GM12878 (cell line): Measurements from ENCODE around the gene AIFM1. TPM values are rescaled to one million over a fixed set of nuclear protein-coding genes. Genes with fewer than 3 reads are reported as not detected.

Source experiments
- CBX5 ChIP-seq: sonication (generic); IDR thresholded peaks from 2 replicates; pipeline ENCODE4 v1.6.1; 2016; ENCODE audit warnings: low read depth, moderate library complexity, mild to moderate bottlenecking, inconsistent platforms
- HDGF ChIP-seq: fragments of 450-650 bp; IDR thresholded peaks from 2 replicates; pipeline ENCODE4 v1.6.1; 2016; ENCODE audit warnings: antibody characterized with exemption
- MTA3 ChIP-seq: IDR thresholded peaks from 2 replicates; pipeline ENCODE4 v1.6.1; 2012; ENCODE audit warnings: low read length, inconsistent platforms, borderline replicate concordance
- NR2F1 ChIP-seq: fragments of 450-650 bp; conservative IDR thresholded peaks from 2 replicates; pipeline ENCODE4 v1.6.1; 2017; ENCODE audit warnings: mild to moderate bottlenecking
- RAD21 ChIP-seq: IDR thresholded peaks from 2 replicates; pipeline ENCODE4 v1.6.1; 2011; ENCODE audit warnings: mild to moderate bottlenecking, low read depth, low read length, moderate library complexity; ENCODE audit not compliant: insufficient read depth
- TBL1XR1 ChIP-seq: IDR thresholded peaks from 2 replicates; pipeline ENCODE4 v1.6.1; 2012; ENCODE audit warnings: low read depth, low read length, improper control_type of control experiment
- ZNF384 ChIP-seq: IDR thresholded peaks from 2 replicates; pipeline ENCODE4 v1.6.1; 2012; ENCODE audit warnings: low read depth, mild to moderate bottlenecking, low read length, improper control_type of control experiment, borderline replicate concordance
- ZSCAN29 ChIP-seq: fragments of 450-650 bp; IDR thresholded peaks from 2 replicates; pipeline ENCODE4 v1.6.1; 2017; ENCODE audit warnings: mild to moderate bottlenecking, moderate library complexity
- polyA plus RNA-seq, 11 experiments: library from polyadenylated mRNA; depleted of rRNA in 4 of 11; unstranded in 6 of 11; stranded (reverse) in 5 of 11; fragments of >200 nt; fragmentation: Nextera tagmentation in 4 of 11; fragmentation: Illumina TruSeq in 1 of 11; extraction: Ambion mirVana in 4 of 11; extraction: Trizol in 1 of 11; gene quantifications; 1 replicate in 1 of 11; 2 replicates in 10 of 11; pipeline versions ENCODE4 v1.2.1 to v1.2.3, GENCODE V29; 2011 to 2016; ENCODE audit warnings: inconsistent platforms in 2 of 11, missing spikeins in 2 of 11, low read depth in 1 of 11
- total RNA-seq, 4 experiments: library from RNA; depleted of rRNA in 3 of 4; stranded (reverse); fragments of >200 nt in 3 of 4; fragmentation: Illumina TruSeq in 1 of 4; extraction: Trizol in 1 of 4; gene quantifications; 2 replicates each; pipeline versions ENCODE4 v1.2.1 to v1.2.3, GENCODE V29; 2013 to 2021
- TF ChIP-seq, protein P1 (sequence below): fragments of 450-650 bp; IDR thresholded peaks from 2 replicates; pipeline ENCODE4 v1.6.1; 2014; ENCODE audit warnings: mild to moderate bottlenecking
- TF ChIP-seq, protein P2 (sequence below): IDR thresholded peaks from 2 replicates; pipeline ENCODE4 v1.6.1; 2011; ENCODE audit warnings: borderline replicate concordance, low read depth, mild to moderate bottlenecking, moderate library complexity, low read length; ENCODE audit not compliant: insufficient read depth, poor library complexity, severe bottlenecking
- TF ChIP-seq, protein P3 (sequence below), 3 experiments: IDR thresholded peaks in 2 of 3; conservative IDR thresholded peaks in 1 of 3; 2 replicates each; pipeline ENCODE4 v1.5.1; 2011; ENCODE audit warnings: low read depth in 3 of 3, low read length in 3 of 3, mild to moderate bottlenecking in 3 of 3, control low read depth in 2 of 3, moderate library complexity in 2 of 3, inconsistent platforms in 1 of 3, mixed read lengths in 1 of 3; ENCODE audit not compliant: control insufficient read depth in 2 of 3, insufficient read depth in 1 of 3; ENCODE audit errors: extremely low read depth in 1 of 3
- TF ChIP-seq, protein P4 (sequence below): IDR thresholded peaks from 2 replicates; pipeline ENCODE4 v1.6.1; 2012; ENCODE audit warnings: low read depth, low read length, improper control_type of control experiment
- TF ChIP-seq, protein P5 (sequence below): fragments of 450-650 bp; IDR thresholded peaks from 2 replicates; pipeline ENCODE4 v1.6.1; 2017; ENCODE audit warnings: mild to moderate bottlenecking, low read depth, inconsistent platforms; ENCODE audit not compliant: poor library complexity, severe bottlenecking
- TF ChIP-seq, protein P6 (sequence below): fragments of 450-650 bp; formaldehyde crosslinking; IDR thresholded peaks from 2 replicates; pipeline ENCODE4 v1.4.0; 2020; ENCODE audit warnings: mild to moderate bottlenecking, moderate library complexity
- TF ChIP-seq, protein P7 (sequence below): IDR thresholded peaks from 2 replicates; pipeline ENCODE4 v1.6.1; 2012; ENCODE audit warnings: low read length, inconsistent platforms

The AIFM1 gene
- total and polyA plus RNA-seq, 10 of the 15 experiments (the other 5 are each of a cell fraction or from before 2014, with no cell fraction given) = 44.2 to 121 (median 80.0) TPM

DNA sequence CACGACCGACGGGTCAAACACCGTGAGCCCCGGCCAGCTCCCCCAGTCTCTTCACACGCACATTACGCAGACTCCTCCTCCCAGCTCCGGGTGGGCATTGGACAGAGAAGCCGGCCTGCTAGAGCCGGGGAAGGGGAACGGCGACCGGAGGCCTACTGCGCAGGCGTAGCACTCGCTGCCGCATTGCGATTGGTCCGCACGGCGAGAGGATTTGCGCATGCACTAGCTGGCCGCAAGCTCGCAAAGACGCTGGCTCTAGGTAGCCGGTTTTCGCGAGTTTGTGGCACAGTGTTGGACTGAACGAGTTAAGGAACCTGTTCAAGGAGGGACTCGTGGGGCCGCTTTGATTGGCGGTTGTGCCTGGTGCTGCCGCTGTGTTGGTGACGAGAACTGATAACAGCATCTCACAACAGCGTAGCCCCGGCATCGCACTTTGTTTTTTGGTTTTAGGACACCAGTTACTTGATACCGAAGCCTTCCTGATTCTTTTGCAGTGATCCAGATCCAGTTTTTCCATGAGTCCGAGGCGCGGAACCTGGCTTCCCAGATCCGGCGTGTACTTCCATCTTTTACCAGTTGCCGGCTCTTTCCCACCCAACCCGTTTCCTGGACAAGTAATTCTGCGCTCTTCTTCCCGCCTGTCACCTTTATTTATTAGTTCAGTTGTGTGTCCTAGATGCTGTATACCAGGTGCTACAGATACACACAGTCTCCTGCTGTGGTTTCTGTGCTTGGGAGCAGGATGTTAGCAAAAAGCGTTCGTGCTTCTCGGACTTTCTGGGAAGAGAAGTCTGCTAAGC is at the start of gene AIFM1 (continued):
- TF ChIP-seq, protein P1, sequence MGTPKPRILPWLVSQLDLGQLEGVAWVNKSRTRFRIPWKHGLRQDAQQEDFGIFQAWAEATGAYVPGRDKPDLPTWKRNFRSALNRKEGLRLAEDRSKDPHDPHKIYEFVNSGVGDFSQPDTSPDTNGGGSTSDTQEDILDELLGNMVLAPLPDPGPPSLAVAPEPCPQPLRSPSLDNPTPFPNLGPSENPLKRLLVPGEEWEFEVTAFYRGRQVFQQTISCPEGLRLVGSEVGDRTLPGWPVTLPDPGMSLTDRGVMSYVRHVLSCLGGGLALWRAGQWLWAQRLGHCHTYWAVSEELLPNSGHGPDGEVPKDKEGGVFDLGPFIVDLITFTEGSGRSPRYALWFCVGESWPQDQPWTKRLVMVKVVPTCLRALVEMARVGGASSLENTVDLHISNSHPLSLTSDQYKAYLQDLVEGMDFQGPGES = no peak
- TF ChIP-seq ZNF384 (no peak), NR2F1 (no peak), TBL1XR1 (no peak), HDGF (no peak), RAD21 (no peak), CBX5 (0 out of 2 replicates have a peak, but pooled peaks have one; percentile 70), ZSCAN29 (peak; percentile 94), MTA3 (no peak)
- TF ChIP-seq, protein P2, sequence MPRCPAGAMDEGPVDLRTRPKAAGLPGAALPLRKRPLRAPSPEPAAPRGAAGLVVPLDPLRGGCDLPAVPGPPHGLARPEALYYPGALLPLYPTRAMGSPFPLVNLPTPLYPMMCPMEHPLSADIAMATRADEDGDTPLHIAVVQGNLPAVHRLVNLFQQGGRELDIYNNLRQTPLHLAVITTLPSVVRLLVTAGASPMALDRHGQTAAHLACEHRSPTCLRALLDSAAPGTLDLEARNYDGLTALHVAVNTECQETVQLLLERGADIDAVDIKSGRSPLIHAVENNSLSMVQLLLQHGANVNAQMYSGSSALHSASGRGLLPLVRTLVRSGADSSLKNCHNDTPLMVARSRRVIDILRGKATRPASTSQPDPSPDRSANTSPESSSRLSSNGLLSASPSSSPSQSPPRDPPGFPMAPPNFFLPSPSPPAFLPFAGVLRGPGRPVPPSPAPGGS = no peak
- TF ChIP-seq, protein P3, sequence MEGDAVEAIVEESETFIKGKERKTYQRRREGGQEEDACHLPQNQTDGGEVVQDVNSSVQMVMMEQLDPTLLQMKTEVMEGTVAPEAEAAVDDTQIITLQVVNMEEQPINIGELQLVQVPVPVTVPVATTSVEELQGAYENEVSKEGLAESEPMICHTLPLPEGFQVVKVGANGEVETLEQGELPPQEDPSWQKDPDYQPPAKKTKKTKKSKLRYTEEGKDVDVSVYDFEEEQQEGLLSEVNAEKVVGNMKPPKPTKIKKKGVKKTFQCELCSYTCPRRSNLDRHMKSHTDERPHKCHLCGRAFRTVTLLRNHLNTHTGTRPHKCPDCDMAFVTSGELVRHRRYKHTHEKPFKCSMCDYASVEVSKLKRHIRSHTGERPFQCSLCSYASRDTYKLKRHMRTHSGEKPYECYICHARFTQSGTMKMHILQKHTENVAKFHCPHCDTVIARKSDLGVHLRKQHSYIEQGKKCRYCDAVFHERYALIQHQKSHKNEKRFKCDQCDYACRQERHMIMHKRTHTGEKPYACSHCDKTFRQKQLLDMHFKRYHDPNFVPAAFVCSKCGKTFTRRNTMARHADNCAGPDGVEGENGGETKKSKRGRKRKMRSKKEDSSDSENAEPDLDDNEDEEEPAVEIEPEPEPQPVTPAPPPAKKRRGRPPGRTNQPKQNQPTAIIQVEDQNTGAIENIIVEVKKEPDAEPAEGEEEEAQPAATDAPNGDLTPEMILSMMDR (IDR thresholded peaks at IDR 0.05 in 2 of 3, conservative IDR thresholded peaks at IDR 0.05 in 1 of 3; ENCODE audit: control insufficient read depth in 2 of 3, extremely low read depth in 1 of 3, insufficient read depth in 1 of 3, low read depth in 3 of 3, low read length in 3 of 3) = no peak
- TF ChIP-seq, protein P4, sequence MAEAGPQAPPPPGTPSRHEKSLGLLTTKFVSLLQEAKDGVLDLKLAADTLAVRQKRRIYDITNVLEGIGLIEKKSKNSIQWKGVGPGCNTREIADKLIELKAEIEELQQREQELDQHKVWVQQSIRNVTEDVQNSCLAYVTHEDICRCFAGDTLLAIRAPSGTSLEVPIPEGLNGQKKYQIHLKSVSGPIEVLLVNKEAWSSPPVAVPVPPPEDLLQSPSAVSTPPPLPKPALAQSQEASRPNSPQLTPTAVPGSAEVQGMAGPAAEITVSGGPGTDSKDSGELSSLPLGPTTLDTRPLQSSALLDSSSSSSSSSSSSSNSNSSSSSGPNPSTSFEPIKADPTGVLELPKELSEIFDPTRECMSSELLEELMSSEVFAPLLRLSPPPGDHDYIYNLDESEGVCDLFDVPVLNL = no peak
- TF ChIP-seq, protein P5, sequence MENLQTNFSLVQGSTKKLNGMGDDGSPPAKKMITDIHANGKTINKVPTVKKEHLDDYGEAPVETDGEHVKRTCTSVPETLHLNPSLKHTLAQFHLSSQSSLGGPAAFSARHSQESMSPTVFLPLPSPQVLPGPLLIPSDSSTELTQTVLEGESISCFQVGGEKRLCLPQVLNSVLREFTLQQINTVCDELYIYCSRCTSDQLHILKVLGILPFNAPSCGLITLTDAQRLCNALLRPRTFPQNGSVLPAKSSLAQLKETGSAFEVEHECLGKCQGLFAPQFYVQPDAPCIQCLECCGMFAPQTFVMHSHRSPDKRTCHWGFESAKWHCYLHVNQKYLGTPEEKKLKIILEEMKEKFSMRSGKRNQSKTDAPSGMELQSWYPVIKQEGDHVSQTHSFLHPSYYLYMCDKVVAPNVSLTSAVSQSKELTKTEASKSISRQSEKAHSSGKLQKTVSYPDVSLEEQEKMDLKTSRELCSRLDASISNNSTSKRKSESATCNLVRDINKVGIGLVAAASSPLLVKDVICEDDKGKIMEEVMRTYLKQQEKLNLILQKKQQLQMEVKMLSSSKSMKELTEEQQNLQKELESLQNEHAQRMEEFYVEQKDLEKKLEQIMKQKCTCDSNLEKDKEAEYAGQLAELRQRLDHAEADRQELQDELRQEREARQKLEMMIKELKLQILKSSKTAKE = no peak
- TF ChIP-seq, protein P6, sequence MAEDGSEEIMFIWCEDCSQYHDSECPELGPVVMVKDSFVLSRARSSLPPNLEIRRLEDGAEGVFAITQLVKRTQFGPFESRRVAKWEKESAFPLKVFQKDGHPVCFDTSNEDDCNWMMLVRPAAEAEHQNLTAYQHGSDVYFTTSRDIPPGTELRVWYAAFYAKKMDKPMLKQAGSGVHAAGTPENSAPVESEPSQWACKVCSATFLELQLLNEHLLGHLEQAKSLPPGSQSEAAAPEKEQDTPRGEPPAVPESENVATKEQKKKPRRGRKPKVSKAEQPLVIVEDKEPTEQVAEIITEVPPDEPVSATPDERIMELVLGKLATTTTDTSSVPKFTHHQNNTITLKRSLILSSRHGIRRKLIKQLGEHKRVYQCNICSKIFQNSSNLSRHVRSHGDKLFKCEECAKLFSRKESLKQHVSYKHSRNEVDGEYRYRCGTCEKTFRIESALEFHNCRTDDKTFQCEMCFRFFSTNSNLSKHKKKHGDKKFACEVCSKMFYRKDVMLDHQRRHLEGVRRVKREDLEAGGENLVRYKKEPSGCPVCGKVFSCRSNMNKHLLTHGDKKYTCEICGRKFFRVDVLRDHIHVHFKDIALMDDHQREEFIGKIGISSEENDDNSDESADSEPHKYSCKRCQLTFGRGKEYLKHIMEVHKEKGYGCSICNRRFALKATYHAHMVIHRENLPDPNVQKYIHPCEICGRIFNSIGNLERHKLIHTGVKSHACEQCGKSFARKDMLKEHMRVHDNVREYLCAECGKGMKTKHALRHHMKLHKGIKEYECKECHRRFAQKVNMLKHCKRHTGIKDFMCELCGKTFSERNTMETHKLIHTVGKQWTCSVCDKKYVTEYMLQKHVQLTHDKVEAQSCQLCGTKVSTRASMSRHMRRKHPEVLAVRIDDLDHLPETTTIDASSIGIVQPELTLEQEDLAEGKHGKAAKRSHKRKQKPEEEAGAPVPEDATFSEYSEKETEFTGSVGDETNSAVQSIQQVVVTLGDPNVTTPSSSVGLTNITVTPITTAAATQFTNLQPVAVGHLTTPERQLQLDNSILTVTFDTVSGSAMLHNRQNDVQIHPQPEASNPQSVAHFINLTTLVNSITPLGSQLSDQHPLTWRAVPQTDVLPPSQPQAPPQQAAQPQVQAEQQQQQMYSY = no peak
- TF ChIP-seq, protein P7, sequence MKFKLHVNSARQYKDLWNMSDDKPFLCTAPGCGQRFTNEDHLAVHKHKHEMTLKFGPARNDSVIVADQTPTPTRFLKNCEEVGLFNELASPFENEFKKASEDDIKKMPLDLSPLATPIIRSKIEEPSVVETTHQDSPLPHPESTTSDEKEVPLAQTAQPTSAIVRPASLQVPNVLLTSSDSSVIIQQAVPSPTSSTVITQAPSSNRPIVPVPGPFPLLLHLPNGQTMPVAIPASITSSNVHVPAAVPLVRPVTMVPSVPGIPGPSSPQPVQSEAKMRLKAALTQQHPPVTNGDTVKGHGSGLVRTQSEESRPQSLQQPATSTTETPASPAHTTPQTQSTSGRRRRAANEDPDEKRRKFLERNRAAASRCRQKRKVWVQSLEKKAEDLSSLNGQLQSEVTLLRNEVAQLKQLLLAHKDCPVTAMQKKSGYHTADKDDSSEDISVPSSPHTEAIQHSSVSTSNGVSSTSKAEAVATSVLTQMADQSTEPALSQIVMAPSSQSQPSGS = no peak
